ENCODE results near the gene PTGDR.

DNA sequence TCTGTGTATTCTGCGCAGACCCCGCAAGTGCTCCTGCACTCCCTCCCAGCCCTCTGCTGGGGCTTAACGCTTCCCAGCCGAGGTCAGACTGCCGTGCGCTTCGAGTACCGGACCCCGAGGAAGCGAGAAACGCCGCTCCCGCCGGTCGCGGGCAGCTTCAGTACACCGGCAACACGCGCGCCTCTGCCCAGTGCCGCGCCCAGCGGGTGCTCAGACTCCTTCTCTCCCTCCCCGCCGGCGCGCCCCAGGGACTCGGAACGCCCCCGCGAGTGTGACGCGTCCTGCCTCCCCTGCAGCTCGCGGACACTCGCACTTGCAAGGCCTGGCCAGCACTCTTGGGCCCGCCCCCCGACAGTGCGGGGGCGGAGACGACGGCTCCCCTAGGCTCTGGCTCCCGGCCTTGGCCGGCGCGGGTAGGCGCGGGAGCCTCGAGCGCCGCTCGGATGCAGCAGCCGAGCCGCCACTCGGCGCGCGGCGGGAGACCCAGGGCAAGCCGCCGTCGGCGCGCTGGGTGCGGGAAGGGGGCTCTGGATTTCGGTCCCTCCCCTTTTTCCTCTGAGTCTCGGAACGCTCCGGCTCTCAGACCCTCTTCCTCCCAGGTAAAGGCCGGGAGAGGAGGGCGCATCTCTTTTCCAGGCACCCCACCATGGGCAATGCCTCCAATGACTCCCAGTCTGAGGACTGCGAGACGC lies 46.6 kb downstream of the PTGDR start, which contains the start of gene PTGER2:
- TF ChIP-seq, protein P1, sequence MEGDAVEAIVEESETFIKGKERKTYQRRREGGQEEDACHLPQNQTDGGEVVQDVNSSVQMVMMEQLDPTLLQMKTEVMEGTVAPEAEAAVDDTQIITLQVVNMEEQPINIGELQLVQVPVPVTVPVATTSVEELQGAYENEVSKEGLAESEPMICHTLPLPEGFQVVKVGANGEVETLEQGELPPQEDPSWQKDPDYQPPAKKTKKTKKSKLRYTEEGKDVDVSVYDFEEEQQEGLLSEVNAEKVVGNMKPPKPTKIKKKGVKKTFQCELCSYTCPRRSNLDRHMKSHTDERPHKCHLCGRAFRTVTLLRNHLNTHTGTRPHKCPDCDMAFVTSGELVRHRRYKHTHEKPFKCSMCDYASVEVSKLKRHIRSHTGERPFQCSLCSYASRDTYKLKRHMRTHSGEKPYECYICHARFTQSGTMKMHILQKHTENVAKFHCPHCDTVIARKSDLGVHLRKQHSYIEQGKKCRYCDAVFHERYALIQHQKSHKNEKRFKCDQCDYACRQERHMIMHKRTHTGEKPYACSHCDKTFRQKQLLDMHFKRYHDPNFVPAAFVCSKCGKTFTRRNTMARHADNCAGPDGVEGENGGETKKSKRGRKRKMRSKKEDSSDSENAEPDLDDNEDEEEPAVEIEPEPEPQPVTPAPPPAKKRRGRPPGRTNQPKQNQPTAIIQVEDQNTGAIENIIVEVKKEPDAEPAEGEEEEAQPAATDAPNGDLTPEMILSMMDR (IDR thresholded peaks at IDR 0.05): no peak
- no peak for TF ChIP-seq POLR2A (IDR thresholded peaks at IDR 0.05)
- peak in 3 of 4 donors; percentile 38 to 63 (median 42) for TF ChIP-seq POLR2AphosphoS5 (IDR thresholded peaks at IDR 0.05)

All from sigmoid colon (tissue), 4 donors.